HUES48 (cell line): Measurements from ENCODE around the gene SPATA24.
"Not testable (repeated sequence)": the region's sequence is repeated elsewhere in the genome, so short reads cannot be mapped to it uniquely, and the experiment has no call there.

Source experiments
- H3K27ac ChIP-seq: one replicate; pipeline ENCODE4 v1.7.0; 2013; ENCODE audit warnings: low read depth, low read length, inconsistent platforms
- H3K27me3 ChIP-seq: 2 replicates; pipeline ENCODE4 v1.6.1; 2013; ENCODE audit warnings: mild to moderate bottlenecking, low read length; ENCODE audit not compliant: control insufficient read depth, insufficient read depth
- H3K36me3 ChIP-seq: 2 replicates; pipeline ENCODE4 v1.6.1; 2013; ENCODE audit warnings: low read length; ENCODE audit not compliant: control insufficient read depth, insufficient read depth
- H3K4me1 ChIP-seq: 2 replicates; pipeline ENCODE4 v1.6.1; 2013; ENCODE audit warnings: mild to moderate bottlenecking, low read length; ENCODE audit not compliant: control insufficient read depth, insufficient read depth
- H3K4me3 ChIP-seq: 2 replicates; pipeline ENCODE4 v1.5.1; 2013; ENCODE audit warnings: mild to moderate bottlenecking, low read depth, low read length
- H3K9ac ChIP-seq: 2 replicates; pipeline ENCODE4 v1.6.1; 2013; ENCODE audit warnings: mild to moderate bottlenecking, low read depth, low read length, moderate library complexity
- H3K9me3 ChIP-seq: 2 replicates; pipeline ENCODE4 v1.6.1; 2013; ENCODE audit warnings: low read length; ENCODE audit not compliant: control insufficient read depth, insufficient read depth

SPATA24 gene

GRCh38 chr5:139361835-139362429, 42.0 kb downstream of the SPATA24 start:
- peaks cover 42% of the 10 kb centered on the region for H3K36me3 ChIP-seq

GRCh38 chr5:139360384-139360783, 43.5 kb downstream of the SPATA24 start:
- no peaks in the 10 kb centered on the region for H3K9me3 ChIP-seq
- H3K27ac ChIP-seq: no peak overlapping the region
- H3K4me3 ChIP-seq: no peak overlapping the region
- H3K9ac ChIP-seq: no peak overlapping the region
- no peaks in the 10 kb centered on the region for H3K27me3 ChIP-seq
- no peaks in the 10 kb centered on the region for H3K4me1 ChIP-seq
- H3K36me3 ChIP-seq: peaks cover 29% of the 10 kb centered on the region

More at GRCh38 chr5:139361835-139362429, 42.0 kb downstream of the SPATA24 start:
- no peak overlapping the region for H3K4me3 ChIP-seq
- no peak overlapping the region for H3K27ac ChIP-seq
- no peaks in the 10 kb centered on the region for H3K4me1 ChIP-seq
- no peaks in the 10 kb centered on the region for H3K9me3 ChIP-seq
- H3K9ac ChIP-seq: no peak overlapping the region
- H3K27me3 ChIP-seq: no peaks in the 10 kb centered on the region

GRCh38 chr5:139358064-139358463, 45.8 kb downstream of the SPATA24 start:
- H3K9me3 ChIP-seq: no peaks in the 10 kb centered on the region
- H3K36me3 ChIP-seq: peaks cover 21% of the 10 kb centered on the region
- no peak overlapping the region for H3K4me3 ChIP-seq
- no peaks in the 10 kb centered on the region for H3K4me1 ChIP-seq
- no peaks in the 10 kb centered on the region for H3K27me3 ChIP-seq
- H3K27ac ChIP-seq: no peak overlapping the region
- no peak overlapping the region for H3K9ac ChIP-seq

GRCh38 chr5:139355900-139356299, 48.0 kb downstream of the SPATA24 start:
- peaks cover 28% of the 10 kb centered on the region for H3K36me3 ChIP-seq
- H3K9ac ChIP-seq, H3K27me3 ChIP-seq, H3K27ac ChIP-seq, H3K4me1 ChIP-seq, H3K4me3 ChIP-seq, H3K9me3 ChIP-seq: not testable (repeated sequence)

- H3K9ac ChIP-seq: no peak overlapping the region
- H3K27me3 ChIP-seq: no peaks in the 10 kb centered on the region
- no peak overlapping the region for H3K27ac ChIP-seq
- H3K9me3 ChIP-seq: no peaks in the 10 kb centered on the region
- H3K36me3 ChIP-seq: peaks cover 28% of the 10 kb centered on the region
- H3K4me1 ChIP-seq: no peaks in the 10 kb centered on the region
- no peak overlapping the region for H3K4me3 ChIP-seq
Measured at GRCh38 chr5:139354186-139354585, 49.7 kb downstream of the SPATA24 start.

- H3K9me3 ChIP-seq, H3K27ac ChIP-seq, H3K27me3 ChIP-seq, H3K4me1 ChIP-seq, H3K9ac ChIP-seq, H3K4me3 ChIP-seq: not testable (repeated sequence)
- peaks cover 16% of the 10 kb centered on the region for H3K36me3 ChIP-seq
Measured at GRCh38 chr5:139347863-139348262, 56.0 kb downstream of the SPATA24 start.
